Loucy (cell line): Measurements from ENCODE around the gene GRID2IP.

Experiments used
- CTCF ChIP-seq: fragments of 200-600 bp; sonication (generic); conservative IDR thresholded peaks from 2 replicates; pipeline ENCODE4 v1.5.1; 2014; ENCODE audit warnings: mild to moderate bottlenecking, antibody characterized with exemption, low read length
- EZH2phosphoT487 ChIP-seq: fragments of 200-600 bp; IDR thresholded peaks from 2 replicates; pipeline ENCODE4 v1.6.1; 2018; ENCODE audit warnings: antibody characterized with exemption, mild to moderate bottlenecking, moderate library complexity, borderline replicate concordance

- peak; percentile 18; the same call in 1 of the 2 replicates for TF ChIP-seq CTCF
- TF ChIP-seq EZH2phosphoT487, result no peak
These were observed 61.6 kb downstream of the GRID2IP start for GRCh38 chr7:6489612-6490011.
